Tibial artery (tissue), 4 donors: Measurements from ENCODE around the gene SLC18A3.
A peak's percentile ranks its signal among the peaks of the same experiment; 100 is the strongest.

ENCODE experiments used
- DNase-seq, 2 donors: peaks; one replicate each; pipeline ENCODE4 v3.0.0-alpha.2; 2019
- H3K27ac ChIP-seq, 2 donors: fragments of 200-600 bp; sonication (generic) in 1 of 2; 1 replicate in 1 of 2; 2 replicates in 1 of 2; pipeline ENCODE4 v1.5.1; 2018 to 2019; ENCODE audit warnings: mild to moderate bottlenecking in 1 of 2
- H3K27me3 ChIP-seq, 2 donors: fragments of 200-600 bp; sonication (generic) in 1 of 2; one replicate each; pipeline versions ENCODE4 v1.5.1 to v1.6.0; 2016 to 2019
- H3K36me3 ChIP-seq, 3 donors: fragments of 200-600 bp; sonication (generic) in 2 of 3; one replicate each; pipeline ENCODE4 v1.5.1; 2016 to 2019; ENCODE audit warnings: mild to moderate bottlenecking in 2 of 3
- H3K4me1 ChIP-seq, 4 donors: fragments of 200-600 bp; sonication (generic) in 2 of 4; 1 replicate in 3 of 4; 2 replicates in 1 of 4; pipeline ENCODE4 v1.5.1; 2016 to 2019
- H3K4me3 ChIP-seq, 2 donors: fragments of 200-600 bp; sonication (generic) in 1 of 2; 1 replicate in 1 of 2; 2 replicates in 1 of 2; pipeline ENCODE4 v1.5.1; 2018 to 2019; ENCODE audit warnings: mild to moderate bottlenecking in 2 of 2
- H3K9me3 ChIP-seq, 3 donors: fragments of 200-600 bp; sonication (generic) in 1 of 3; one replicate each; pipeline ENCODE4 v1.5.1; 2016 to 2019
- CTCF ChIP-seq, 2 experiments: fragments of 200-600 bp in 1 of 2; fragments of 450-650 bp in 1 of 2; IDR thresholded peaks; one replicate each; pipeline ENCODE4 v1.5.1; 2017 to 2019; ENCODE audit warnings: antibody characterized with exemption in 2 of 2, mild to moderate bottlenecking in 1 of 2, moderate library complexity in 1 of 2
- intact Hi-C: fragments of 100-400 bp; cut with DNase I; formaldehyde crosslinking; loops from one replicate; pipeline ENCODE4 v1.15.0; 2023; ENCODE audit warnings: low total_unique reads

SLC18A3 gene

GRCh38 chr10:49605216-49605938 is 4.7 kb upstream of the SLC18A3 start:
- Histone ChIP-seq H3K4me3 (no peak overlapping the region), H3K9me3 (no peaks in the 10 kb centered on the region), H3K4me1 (peaks cover 0 to 15% (median 14%) of the 10 kb centered on the region in 4 donors), H3K27ac (no peak overlapping the region), H3K36me3 (no peaks in the 10 kb centered on the region), H3K27me3 (peaks cover 0 to 72% of the 10 kb centered on the region in 2 donors)
- TF ChIP-seq CTCF (IDR thresholded peaks at IDR 0.05) = no peak
- intact Hi-C loops = no loop called here
- peak in 1 of 2 donors; percentile 29 for DNase-seq

- no peak overlapping the region for H3K27ac ChIP-seq
- H3K27me3 ChIP-seq = peaks cover 0 to 76% of the 10 kb centered on the region in 2 donors
- DNase-seq = no peak
- no peaks in the 10 kb centered on the region for H3K36me3 ChIP-seq
- no peaks in the 10 kb centered on the region for H3K9me3 ChIP-seq
- no peak for TF ChIP-seq CTCF (IDR thresholded peaks at IDR 0.05)
- no peak overlapping the region for H3K4me3 ChIP-seq
- intact Hi-C loops = no loop called here
- peaks cover 0 to 22% (median 20%) of the 10 kb centered on the region in 4 donors for H3K4me1 ChIP-seq
Measured at GRCh38 chr10:49605939-49606509, 4.1 kb upstream of the SLC18A3 start.

- no peaks in the 10 kb centered on the region for H3K36me3 ChIP-seq
- H3K27me3 ChIP-seq = peaks cover 0 to 80% of the 10 kb centered on the region in 2 donors
- H3K27ac ChIP-seq = no peak overlapping the region
- TF ChIP-seq CTCF (IDR thresholded peaks at IDR 0.05) = no peak
- no peak overlapping the region for H3K4me3 ChIP-seq
- H3K4me1 ChIP-seq = peaks cover 0 to 32% (median 30%) of the 10 kb centered on the region in 4 donors
- peak; percentile 54 to 68 for DNase-seq
- no peaks in the 10 kb centered on the region for H3K9me3 ChIP-seq
- intact Hi-C loops = no loop called here
Measured at GRCh38 chr10:49606981-49607535, 3.1 kb upstream of the SLC18A3 start.

- TF ChIP-seq CTCF (IDR thresholded peaks at IDR 0.05) = no peak
- peaks cover 0 to 86% of the 10 kb centered on the region in 2 donors for H3K27me3 ChIP-seq
- H3K36me3 ChIP-seq = no peaks in the 10 kb centered on the region
- no peak overlapping the region for H3K27ac ChIP-seq
- H3K4me3 ChIP-seq = no peak overlapping the region
- DNase-seq = peak in 1 of 2 donors; percentile 48
- H3K4me1 ChIP-seq = peaks cover 0 to 37% (median 30%) of the 10 kb centered on the region in 4 donors
- no peaks in the 10 kb centered on the region for H3K9me3 ChIP-seq
- intact Hi-C loops = no loop called here
Measured at GRCh38 chr10:49608166-49609005, 1.7 kb upstream of the SLC18A3 start.

- TF ChIP-seq CTCF (IDR thresholded peaks at IDR 0.05) = no peak
- Histone ChIP-seq H3K27me3 (peaks cover 0 to 88% of the 10 kb centered on the region in 2 donors), H3K36me3 (no peaks in the 10 kb centered on the region), H3K27ac (no peak overlapping the region), H3K4me3 (no peak overlapping the region), H3K4me1 (peaks cover 0 to 41% (median 31%) of the 10 kb centered on the region in 4 donors), H3K9me3 (no peaks in the 10 kb centered on the region)
- intact Hi-C loops = no loop called here
- peak in 1 of 2 donors; percentile 57 for DNase-seq
Measured at GRCh38 chr10:49609006-49609282, 1.2 kb upstream of the SLC18A3 start.
